Measurements from ENCODE around the gene GTF2H1.

- no peak for TF ChIP-seq CTCF (IDR thresholded peaks at IDR 0.05)
- no peak for TF ChIP-seq POLR2A (IDR thresholded peaks at IDR 0.05)
These were observed 43.9 kb downstream of the GTF2H1 start for GRCh38 chr11:18366286-18366685.

Data from testis (tissue), 2 donors.